Skeletal muscle tissue (tissue), 4 donors: ENCODE measurements around the gene TMEM109. TPM values are rescaled to one million over a fixed set of nuclear protein-coding genes. Genes with fewer than 3 reads are reported as not detected.

Source experiments
- H3K27ac ChIP-seq: one replicate; pipeline ENCODE4 v1.7.0; 2013; ENCODE audit warnings: mild to moderate bottlenecking, low read depth, low read length, inconsistent platforms
- H3K27me3 ChIP-seq, 3 donors: one replicate each; pipeline ENCODE4 v1.7.0; 2013; ENCODE audit warnings: low read length in 3 of 3; ENCODE audit not compliant: control insufficient read depth in 3 of 3, insufficient read depth in 3 of 3
- H3K36me3 ChIP-seq, 3 donors: one replicate each; pipeline ENCODE4 v1.7.0; 2013; ENCODE audit warnings: low read length in 3 of 3; ENCODE audit not compliant: control insufficient read depth in 3 of 3, insufficient read depth in 3 of 3
- H3K4me1 ChIP-seq, 3 donors: one replicate each; pipeline ENCODE4 v1.7.0; 2013; ENCODE audit warnings: low read length in 3 of 3, mild to moderate bottlenecking in 3 of 3; ENCODE audit not compliant: control insufficient read depth in 3 of 3, insufficient read depth in 3 of 3
- H3K4me3 ChIP-seq, 3 donors: one replicate each; pipeline ENCODE4 v1.7.0; 2013; ENCODE audit warnings: low read length in 3 of 3
- H3K9ac ChIP-seq, 3 donors: one replicate each; pipeline ENCODE4 v1.7.0; 2013; ENCODE audit warnings: low read length in 3 of 3, mild to moderate bottlenecking in 3 of 3, moderate library complexity in 2 of 3, low read depth in 1 of 3
- H3K9me3 ChIP-seq, 3 donors: one replicate each; pipeline ENCODE4 v1.7.0; 2013; ENCODE audit warnings: low read length in 3 of 3; ENCODE audit not compliant: control insufficient read depth in 3 of 3
- total RNA-seq: library from RNA; depleted of rRNA; stranded (reverse); fragments of >200 nt; gene quantifications from one replicate; pipeline ENCODE4 v1.2.3, GENCODE V29; 2014
- donor health status: Osteomylitis.

The TMEM109 gene
- total RNA-seq, 1 donor from 2014 or later = 45.4 TPM

DNA sequence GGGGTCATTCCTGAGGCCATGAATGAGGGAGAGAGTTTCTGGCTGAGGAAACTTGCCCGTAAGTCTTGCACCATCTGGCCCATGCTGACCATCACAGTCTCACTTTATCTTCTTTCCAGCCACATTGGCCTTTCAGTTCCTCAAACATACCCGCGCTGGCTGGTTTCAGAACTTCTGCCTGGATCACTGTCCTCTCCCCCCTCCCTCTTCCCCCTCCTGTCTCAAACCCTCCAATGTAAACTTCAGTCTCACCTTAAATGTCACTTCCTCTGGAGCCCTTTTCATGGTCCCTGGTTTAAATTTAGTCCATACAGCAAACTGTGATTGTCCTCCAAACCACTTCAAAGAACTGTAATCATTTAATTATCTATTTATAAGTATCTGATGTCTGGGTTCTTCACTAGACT lies 3.7 kb upstream of the TMEM109 start:
- no peaks in the 10 kb centered on the region for H3K9me3 ChIP-seq
- H3K9ac ChIP-seq = no peak overlapping the region
- no peaks in the 10 kb centered on the region for H3K36me3 ChIP-seq
- no peaks in the 10 kb centered on the region for H3K27me3 ChIP-seq
- peaks cover 22 to 40% (median 38%) of the 10 kb centered on the region in 3 donors for H3K4me1 ChIP-seq
- H3K27ac ChIP-seq = no peak overlapping the region
- no peak overlapping the region for H3K4me3 ChIP-seq

DNA sequence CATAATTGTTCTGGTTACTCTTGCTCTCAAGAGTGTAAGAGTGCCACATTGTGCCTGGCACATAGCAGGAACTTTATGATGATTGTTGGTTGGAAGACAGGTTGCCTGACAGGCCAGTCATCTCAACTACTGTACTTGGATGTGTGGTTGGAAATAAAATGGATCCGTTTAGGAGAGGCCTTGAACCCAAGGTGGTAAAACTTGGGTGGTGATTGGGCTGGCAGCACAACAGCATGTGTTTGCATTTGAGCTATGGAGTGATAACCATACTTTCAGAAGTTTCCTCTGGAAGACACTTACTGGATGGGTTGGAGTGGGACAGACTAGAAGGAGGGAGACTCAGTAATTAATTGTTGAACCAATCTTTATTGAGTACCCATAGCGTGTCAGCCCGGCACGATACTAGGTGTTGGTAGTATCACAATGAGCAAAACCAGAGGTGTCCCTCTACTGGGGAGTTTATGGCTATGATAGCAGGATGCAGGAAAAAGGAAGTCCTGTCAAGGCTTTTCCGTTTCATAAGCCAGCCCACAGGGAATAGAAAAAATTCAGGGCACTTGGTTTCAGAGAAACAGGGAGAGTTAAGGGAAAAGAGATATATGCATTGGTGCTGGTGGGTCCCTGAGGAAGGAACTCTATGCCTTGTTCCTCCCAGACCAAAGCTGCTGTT lies 3.1 kb upstream of the TMEM109 start:
- Histone ChIP-seq H3K9ac (no peak overlapping the region), H3K27me3 (no peaks in the 10 kb centered on the region), H3K4me1 (peaks cover 22 to 40% (median 38%) of the 10 kb centered on the region in 3 donors), H3K4me3 (no peak overlapping the region), H3K36me3 (no peaks in the 10 kb centered on the region), H3K27ac (no peak overlapping the region), H3K9me3 (no peaks in the 10 kb centered on the region)

DNA sequence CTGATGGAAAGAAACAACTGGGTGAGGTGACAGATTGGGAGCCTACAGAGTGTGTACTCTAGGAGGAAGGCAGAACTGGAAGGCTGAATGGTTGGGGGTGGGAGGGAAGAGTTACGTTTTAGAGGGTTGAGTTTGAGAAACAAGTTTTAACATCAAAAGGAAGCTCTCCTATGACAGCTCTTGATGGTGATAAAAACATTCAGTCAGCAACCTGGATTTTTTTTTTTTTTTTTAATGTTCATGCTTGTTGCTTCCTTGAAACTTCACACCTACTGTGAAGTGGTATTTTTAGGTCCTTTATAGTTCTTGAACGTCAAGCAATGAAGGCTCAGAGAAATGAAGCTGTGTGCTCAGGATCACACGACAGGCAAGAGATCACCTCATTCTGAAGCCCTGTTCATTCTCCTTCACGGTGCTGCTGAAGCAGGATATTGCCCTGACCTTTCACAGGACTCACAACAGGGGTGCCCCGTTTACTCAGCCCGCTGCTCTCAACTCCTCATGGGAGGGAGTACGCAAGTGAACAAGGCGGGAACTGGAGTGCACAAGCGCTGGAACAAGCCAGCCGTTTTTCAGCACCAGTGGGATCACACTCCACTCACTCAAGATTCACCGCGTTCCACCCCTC lies 1.6 kb upstream of the TMEM109 start:
- H3K9ac ChIP-seq = no peak overlapping the region
- no peaks in the 10 kb centered on the region for H3K9me3 ChIP-seq
- H3K4me3 ChIP-seq = no peak overlapping the region
- H3K27ac ChIP-seq = no peak overlapping the region
- H3K27me3 ChIP-seq = no peaks in the 10 kb centered on the region
- H3K4me1 ChIP-seq = peaks cover 30 to 45% (median 45%) of the 10 kb centered on the region in 3 donors
- no peaks in the 10 kb centered on the region for H3K36me3 ChIP-seq

DNA sequence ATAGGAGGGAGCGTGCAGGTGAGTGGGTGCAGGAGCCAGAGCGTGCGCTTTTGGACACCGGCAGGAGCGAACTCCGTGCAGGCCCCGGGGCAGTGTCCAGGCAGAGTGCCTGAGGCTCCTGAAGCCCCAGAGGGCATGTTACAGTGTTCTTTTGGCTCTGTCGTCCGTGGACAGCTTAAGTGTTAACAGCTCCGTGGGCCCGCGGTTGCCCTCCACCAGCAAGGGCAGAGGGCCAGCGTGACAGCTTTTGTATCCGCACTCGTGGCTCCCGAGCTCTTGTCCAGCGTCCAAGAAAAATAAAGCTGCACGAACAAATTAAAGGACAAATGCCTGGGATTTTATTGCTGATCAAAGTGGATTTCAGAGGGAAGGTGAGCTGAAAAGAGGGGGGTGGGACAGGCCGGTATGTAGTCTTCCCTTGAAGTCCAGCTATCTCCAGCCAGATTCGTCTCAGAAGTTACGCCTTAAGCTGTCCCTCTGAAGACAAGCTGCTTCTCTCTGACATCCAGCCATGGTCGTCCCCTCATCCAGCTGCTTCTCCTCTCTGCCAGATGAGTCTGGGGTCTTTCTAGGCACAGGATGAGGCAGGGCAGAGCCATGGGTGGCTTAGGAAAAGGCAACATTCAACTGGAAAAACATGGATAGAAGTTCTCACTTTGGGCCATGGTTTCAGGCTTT lies 968 bp upstream of the TMEM109 start:
- peak overlapping the region; percentile 95 for H3K27ac ChIP-seq
- peak overlapping the region; percentile 71 to 94 (median 76) for H3K4me3 ChIP-seq
- H3K4me1 ChIP-seq = peaks cover 31 to 47% (median 45%) of the 10 kb centered on the region in 3 donors
- no peaks in the 10 kb centered on the region for H3K27me3 ChIP-seq
- H3K9me3 ChIP-seq = no peaks in the 10 kb centered on the region
- peak overlapping the region; percentile 85 to 95 (median 90) for H3K9ac ChIP-seq
- H3K36me3 ChIP-seq = no peaks in the 10 kb centered on the region

DNA sequence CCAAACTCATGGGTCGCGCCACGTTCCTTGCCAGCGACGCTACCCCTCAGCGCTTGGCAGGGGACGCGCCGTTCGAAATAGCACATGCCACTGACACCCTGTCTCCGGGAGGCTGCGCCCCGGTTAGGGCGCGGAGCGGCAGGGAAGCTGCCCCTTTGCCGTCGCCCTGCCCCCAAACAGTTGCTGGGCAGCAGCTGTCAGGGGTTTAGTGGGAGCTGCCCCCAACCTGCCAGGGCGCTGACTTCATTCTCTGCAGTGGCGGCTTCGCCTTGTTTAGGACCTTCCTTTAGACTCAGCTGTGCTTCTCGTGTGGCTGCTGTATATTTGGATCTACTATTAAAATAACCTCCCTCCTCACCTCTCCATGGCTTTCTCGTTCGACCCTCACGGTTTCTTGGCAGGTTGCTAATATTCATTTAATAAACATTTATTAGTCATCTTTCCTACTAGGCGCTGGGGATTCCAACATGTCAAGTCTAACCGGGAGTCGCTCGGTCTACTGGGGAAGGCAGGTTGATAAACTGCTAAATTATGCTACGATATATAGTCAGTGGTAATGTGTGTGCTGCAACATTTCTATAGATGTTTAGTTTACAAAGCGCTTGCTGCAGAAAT lies 782 bp downstream of the TMEM109 start:
- Histone ChIP-seq H3K27me3 (no peaks in the 10 kb centered on the region), H3K4me1 (peaks cover 48 to 59% (median 58%) of the 10 kb centered on the region in 3 donors), H3K9ac (peak overlapping the region; percentile 85 to 95 (median 90)), H3K27ac (peak overlapping the region; percentile 95), H3K9me3 (no peaks in the 10 kb centered on the region), H3K4me3 (peak overlapping the region; percentile 71 to 94 (median 76)), H3K36me3 (peaks cover under 1 to 5% (median 4%) of the 10 kb centered on the region in 3 donors)

DNA sequence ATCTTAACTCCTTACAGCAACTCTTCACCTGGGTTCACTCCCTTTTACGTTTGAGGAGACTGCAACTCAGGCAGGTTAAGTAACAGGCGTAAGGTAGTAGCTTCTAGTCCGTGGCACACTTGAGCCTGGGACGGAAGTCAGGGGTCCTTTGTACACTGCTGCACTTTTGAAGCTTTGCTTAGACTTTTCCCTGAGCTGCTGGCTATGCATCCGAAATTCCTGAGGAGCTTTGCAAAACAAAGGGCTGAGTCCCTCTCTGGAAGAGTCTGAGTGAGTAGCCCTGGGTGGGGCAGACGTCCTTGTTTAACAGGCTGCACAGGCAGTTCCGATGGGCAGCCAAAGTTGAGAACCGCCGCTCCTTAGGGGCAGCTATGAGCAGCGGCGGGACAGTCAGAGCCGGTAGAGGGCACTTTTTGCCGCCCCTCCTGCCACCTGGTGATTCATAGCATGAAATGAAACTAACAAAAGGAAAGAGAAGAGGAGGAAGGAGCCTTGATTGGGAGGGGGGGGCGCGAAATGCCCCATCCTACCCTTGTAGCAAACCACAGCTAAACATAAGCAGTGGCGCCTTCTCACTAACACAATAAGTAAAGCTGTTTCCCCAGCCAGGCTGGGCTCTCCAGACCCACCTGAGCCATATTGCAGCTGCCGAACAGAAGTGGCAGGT lies 1.4 kb downstream of the TMEM109 start:
- H3K9me3 ChIP-seq = no peaks in the 10 kb centered on the region
- no peaks in the 10 kb centered on the region for H3K27me3 ChIP-seq
- H3K36me3 ChIP-seq = peaks cover 6 to 11% (median 7%) of the 10 kb centered on the region in 3 donors
- H3K4me3 ChIP-seq = peak overlapping the region; percentile 71 to 94 (median 76)
- H3K4me1 ChIP-seq = peaks cover 52 to 66% (median 61%) of the 10 kb centered on the region in 3 donors
- H3K9ac ChIP-seq = peak overlapping the region; percentile 85 to 95 (median 90)
- H3K27ac ChIP-seq = peak overlapping the region; percentile 95

DNA sequence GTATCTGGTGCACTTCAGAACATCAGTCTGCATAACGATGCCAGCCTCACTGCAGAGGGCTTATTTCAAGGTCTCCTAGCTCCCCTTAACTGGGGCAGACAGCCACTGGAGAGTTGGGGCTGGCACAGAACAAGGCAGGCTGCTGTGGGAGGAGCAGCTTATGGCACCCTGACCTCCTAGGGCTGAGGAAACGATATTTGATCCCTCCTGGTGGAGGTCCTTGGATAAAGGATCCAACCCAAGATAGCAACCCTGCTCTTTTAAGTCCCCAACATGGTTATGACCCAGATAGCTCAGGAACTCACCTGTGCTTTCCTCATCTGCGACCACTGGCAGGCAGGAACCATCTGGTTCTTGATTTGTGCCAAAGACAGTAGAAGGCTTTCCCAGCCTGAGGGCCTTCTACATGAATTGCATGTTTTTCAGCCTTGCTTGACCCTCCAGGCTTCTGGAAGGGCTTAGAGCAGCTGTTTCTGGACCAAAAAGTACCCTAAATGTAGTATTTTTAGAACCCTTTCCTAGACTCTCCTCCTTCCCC lies 2.8 kb downstream of the TMEM109 start:
- H3K27me3 ChIP-seq = no peaks in the 10 kb centered on the region
- H3K9me3 ChIP-seq = no peaks in the 10 kb centered on the region
- no peak overlapping the region for H3K27ac ChIP-seq
- peak overlapping the region in 1 of 3 donors; percentile 2 for H3K9ac ChIP-seq
- peak overlapping the region in 2 of 3 donors; percentile 0 to 8 for H3K4me3 ChIP-seq
- peaks cover 52 to 63% (median 56%) of the 10 kb centered on the region in 3 donors for H3K4me1 ChIP-seq
- H3K36me3 ChIP-seq = peaks cover 20 to 25% (median 21%) of the 10 kb centered on the region in 3 donors

DNA sequence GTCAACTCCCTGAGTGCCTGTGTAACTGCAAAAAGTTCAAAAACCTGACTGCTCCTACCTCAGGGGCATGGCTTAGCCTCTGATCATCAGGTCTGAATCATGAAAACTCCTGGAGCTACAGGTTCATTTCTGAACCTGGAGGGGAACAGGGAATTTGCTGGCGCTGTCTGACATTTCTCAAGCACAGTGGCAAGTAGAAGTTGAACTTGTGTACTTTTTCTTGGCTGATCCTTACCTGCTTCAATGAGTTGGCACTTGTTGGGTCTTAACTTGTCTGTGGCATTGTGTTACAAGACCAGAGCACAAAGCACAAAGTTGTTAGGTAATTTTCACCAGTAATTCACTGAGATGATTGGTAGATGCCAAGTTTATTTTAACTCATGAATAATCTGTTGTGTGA lies 3.3 kb downstream of the TMEM109 start:
- H3K36me3 ChIP-seq = peaks cover 25 to 30% (median 26%) of the 10 kb centered on the region in 3 donors
- no peak overlapping the region for H3K9ac ChIP-seq
- H3K27ac ChIP-seq = no peak overlapping the region
- H3K9me3 ChIP-seq = no peaks in the 10 kb centered on the region
- no peak overlapping the region for H3K4me3 ChIP-seq
- no peaks in the 10 kb centered on the region for H3K27me3 ChIP-seq
- H3K4me1 ChIP-seq = peaks cover 52 to 63% (median 56%) of the 10 kb centered on the region in 3 donors

DNA sequence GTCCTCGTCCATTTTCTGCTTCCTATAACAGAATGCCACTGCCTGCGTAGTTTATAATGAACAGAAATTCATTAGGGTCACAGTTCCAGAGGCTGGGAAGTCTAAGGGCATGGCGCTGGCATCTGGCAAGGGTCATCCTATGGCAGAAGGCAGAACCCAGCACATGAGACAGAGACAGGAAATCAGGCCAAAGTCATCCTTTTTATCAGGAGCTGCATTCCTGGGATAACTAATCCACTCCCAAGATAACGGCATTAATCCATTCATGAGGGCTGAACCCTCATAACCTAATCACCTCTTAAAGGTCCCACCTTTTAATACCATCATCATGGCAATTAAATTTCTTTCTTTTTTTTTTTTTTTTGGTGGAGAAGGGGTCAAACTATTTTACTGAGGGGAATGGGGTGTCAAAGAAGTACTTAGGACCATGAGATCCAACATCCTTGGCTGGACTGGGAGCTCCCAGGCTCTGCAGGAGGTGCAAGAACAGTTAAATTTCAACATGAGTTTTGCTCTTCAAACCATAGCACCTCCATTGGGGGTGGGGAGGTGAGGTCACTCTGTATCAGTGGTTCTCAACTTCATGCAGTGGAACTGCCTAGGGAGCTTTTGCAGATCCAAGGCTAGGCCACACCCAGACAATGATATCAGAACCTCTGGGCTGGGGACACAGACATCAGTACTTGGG lies 4.4 kb downstream of the TMEM109 start:
- H3K27ac ChIP-seq = no peak overlapping the region
- peaks cover 43 to 56% (median 46%) of the 10 kb centered on the region in 3 donors for H3K4me1 ChIP-seq
- no peaks in the 10 kb centered on the region for H3K9me3 ChIP-seq

More for the DNA sequence above, 4.4 kb downstream of the TMEM109 start:
- Histone ChIP-seq H3K27me3 (no peaks in the 10 kb centered on the region), H3K36me3 (peaks cover 33 to 38% (median 34%) of the 10 kb centered on the region in 3 donors), H3K4me3 (no peak overlapping the region), H3K9ac (no peak overlapping the region)
